ENCODE data around the gene CSPG5. TPM values are rescaled to one million over a fixed set of nuclear protein-coding genes. Genes with fewer than 3 reads are reported as not detected.

The CSPG5 gene
- total and polyA plus RNA-seq, 4 donors, result 7.7 to 24.9 (median 10.8) TPM

DNA sequence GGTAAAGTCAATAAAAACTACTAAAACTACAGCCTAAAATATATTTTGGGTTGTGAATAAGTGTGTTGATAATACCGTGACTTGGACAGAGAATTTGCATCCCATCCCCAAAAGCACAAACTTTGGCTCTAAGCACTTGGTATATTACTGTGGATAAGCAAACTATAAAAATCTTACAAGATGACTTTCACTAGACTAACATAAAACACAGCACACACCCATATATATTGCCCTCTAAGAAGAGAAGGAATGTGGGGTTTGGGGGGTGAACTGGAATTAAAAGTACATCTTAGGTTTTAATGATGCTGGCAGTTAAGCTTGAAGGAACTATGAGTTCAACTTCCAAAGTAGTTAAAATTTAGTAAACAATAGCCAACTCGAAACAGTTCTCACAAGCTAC, 28.7 kb upstream of the CSPG5 start:
- no peak overlapping the region for H3K27ac ChIP-seq (ENCODE audit: low read depth in 1 of 2, low read length in 1 of 2)
- WGBS, 2 donors, result 86 to 94% methylated on average over 2 of the region's 2 CpGs
- H3K36me3 ChIP-seq (ENCODE audit: control insufficient read depth in 4 of 4, insufficient read depth in 4 of 4, low read length in 4 of 4), result peaks cover 22 to 31% (median 24%) of the 10 kb centered on the region in 4 donors
- no peak overlapping the region for H3K9ac ChIP-seq (ENCODE audit: insufficient read depth in 1 of 2, low read length in 2 of 2)
- no peaks in the 10 kb centered on the region for H3K9me3 ChIP-seq (ENCODE audit: control insufficient read depth in 4 of 4, insufficient read depth in 3 of 4, low read length in 3 of 4)
- H3K27me3 ChIP-seq (ENCODE audit: control insufficient read depth in 3 of 3, insufficient read depth in 3 of 3, low read length in 2 of 3), result no peaks in the 10 kb centered on the region
- H3K4me3 ChIP-seq, result no peak overlapping the region
- no peak for DNase-seq
- H3K4me1 ChIP-seq (ENCODE audit: control insufficient read depth in 5 of 5, insufficient read depth in 5 of 5, low read length in 5 of 5), result peaks cover 0 to 14% (median 0%) of the 10 kb centered on the region in 5 donors
- ATAC-seq (ENCODE audit: insufficient read depth, low FRiP score), result no peak
- TF ChIP-seq, protein P1, sequence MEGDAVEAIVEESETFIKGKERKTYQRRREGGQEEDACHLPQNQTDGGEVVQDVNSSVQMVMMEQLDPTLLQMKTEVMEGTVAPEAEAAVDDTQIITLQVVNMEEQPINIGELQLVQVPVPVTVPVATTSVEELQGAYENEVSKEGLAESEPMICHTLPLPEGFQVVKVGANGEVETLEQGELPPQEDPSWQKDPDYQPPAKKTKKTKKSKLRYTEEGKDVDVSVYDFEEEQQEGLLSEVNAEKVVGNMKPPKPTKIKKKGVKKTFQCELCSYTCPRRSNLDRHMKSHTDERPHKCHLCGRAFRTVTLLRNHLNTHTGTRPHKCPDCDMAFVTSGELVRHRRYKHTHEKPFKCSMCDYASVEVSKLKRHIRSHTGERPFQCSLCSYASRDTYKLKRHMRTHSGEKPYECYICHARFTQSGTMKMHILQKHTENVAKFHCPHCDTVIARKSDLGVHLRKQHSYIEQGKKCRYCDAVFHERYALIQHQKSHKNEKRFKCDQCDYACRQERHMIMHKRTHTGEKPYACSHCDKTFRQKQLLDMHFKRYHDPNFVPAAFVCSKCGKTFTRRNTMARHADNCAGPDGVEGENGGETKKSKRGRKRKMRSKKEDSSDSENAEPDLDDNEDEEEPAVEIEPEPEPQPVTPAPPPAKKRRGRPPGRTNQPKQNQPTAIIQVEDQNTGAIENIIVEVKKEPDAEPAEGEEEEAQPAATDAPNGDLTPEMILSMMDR (IDR thresholded peaks at IDR 0.05; ENCODE audit: control extremely low read depth, extremely low read depth), result no peak

DNA sequence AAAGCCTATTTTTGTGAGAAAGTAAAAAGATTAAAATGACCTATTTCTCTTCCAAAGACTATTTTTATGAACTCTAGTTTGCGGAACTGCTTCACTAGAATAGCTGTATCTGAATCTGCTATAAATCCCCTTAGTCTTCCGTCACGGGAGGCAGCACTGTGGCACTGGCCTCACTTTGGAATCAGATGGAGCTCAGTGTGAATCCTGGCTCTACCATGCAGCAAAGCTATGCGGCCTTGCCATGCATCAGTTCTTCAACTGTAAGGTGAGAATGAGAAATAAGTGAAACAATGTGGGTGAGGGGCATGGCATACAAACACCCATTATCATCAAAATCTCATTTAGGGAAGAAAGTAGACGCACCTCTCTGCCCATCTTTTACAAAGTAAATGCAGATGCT, 27.5 kb upstream of the CSPG5 start:
- Histone ChIP-seq H3K9ac (ENCODE audit: insufficient read depth in 1 of 2, low read length in 2 of 2) (no peak overlapping the region), H3K4me3 (no peak overlapping the region), H3K9me3 (ENCODE audit: control insufficient read depth in 4 of 4, insufficient read depth in 3 of 4, low read length in 3 of 4) (no peaks in the 10 kb centered on the region), H3K27me3 (ENCODE audit: control insufficient read depth in 3 of 3, insufficient read depth in 3 of 3, low read length in 2 of 3) (no peaks in the 10 kb centered on the region), H3K36me3 (ENCODE audit: control insufficient read depth in 4 of 4, insufficient read depth in 4 of 4, low read length in 4 of 4) (peaks cover 22 to 31% (median 24%) of the 10 kb centered on the region in 4 donors), H3K27ac (ENCODE audit: low read depth in 1 of 2, low read length in 1 of 2) (no peak overlapping the region), H3K4me1 (ENCODE audit: control insufficient read depth in 5 of 5, insufficient read depth in 5 of 5, low read length in 5 of 5) (peaks cover 0 to 5% (median 0%) of the 10 kb centered on the region in 5 donors)
- TF ChIP-seq, protein P1 (IDR thresholded peaks at IDR 0.05; ENCODE audit: control extremely low read depth, extremely low read depth), result no peak
- ATAC-seq (ENCODE audit: insufficient read depth, low FRiP score) (no peak), DNase-seq (no peak)
- 96 to 97% methylated on average over 5 of the region's 5 CpGs for WGBS, 2 donors

DNA sequence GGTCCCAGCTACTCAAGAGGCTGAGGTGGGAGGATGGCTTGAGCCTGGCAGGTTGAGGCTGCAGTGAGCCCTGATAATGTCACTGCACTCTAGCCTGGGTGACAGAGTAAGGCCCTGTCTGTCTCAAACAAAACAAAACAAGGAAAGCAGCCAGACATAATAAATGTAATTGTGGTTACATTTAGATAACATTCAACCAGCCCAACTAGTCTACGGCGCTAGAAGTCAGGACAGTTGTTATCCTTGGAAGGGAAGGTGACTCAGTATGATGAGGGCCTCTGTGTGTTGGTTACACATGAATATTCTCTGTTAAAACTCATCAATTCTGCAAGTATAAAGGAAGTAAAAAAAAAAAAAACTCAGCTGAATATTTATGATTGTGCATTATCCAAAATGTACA, 27.0 kb upstream of the CSPG5 start:
- WGBS, 2 donors, result 43 to 76% methylated on average over 2 of the region's 2 CpGs
- H3K36me3 ChIP-seq (ENCODE audit: control insufficient read depth in 4 of 4, insufficient read depth in 4 of 4, low read length in 4 of 4), result peaks cover 22 to 29% (median 24%) of the 10 kb centered on the region in 4 donors

More for the DNA sequence above, 27.0 kb upstream of the CSPG5 start:
- Histone ChIP-seq H3K4me1 (ENCODE audit: control insufficient read depth in 5 of 5, insufficient read depth in 5 of 5, low read length in 5 of 5) (peaks cover 0 to 4% (median 0%) of the 10 kb centered on the region in 5 donors), H3K9ac (ENCODE audit: insufficient read depth in 1 of 2, low read length in 2 of 2) (no peak overlapping the region), H3K4me3 (no peak overlapping the region), H3K27me3 (ENCODE audit: control insufficient read depth in 3 of 3, insufficient read depth in 3 of 3, low read length in 2 of 3) (no peaks in the 10 kb centered on the region), H3K27ac (ENCODE audit: low read depth in 1 of 2, low read length in 1 of 2) (no peak overlapping the region), H3K9me3 (ENCODE audit: control insufficient read depth in 4 of 4, insufficient read depth in 3 of 4, low read length in 3 of 4) (no peaks in the 10 kb centered on the region)
- TF ChIP-seq, protein P1 (IDR thresholded peaks at IDR 0.05; ENCODE audit: control extremely low read depth, extremely low read depth), result no peak
- ATAC-seq (ENCODE audit: insufficient read depth, low FRiP score) (no peak), DNase-seq (no peak)
